ENCODE results near the gene FAM174C.
A peak's percentile ranks its signal among the peaks of the same experiment; 100 is the strongest.

Gene FAM174C

DNA sequence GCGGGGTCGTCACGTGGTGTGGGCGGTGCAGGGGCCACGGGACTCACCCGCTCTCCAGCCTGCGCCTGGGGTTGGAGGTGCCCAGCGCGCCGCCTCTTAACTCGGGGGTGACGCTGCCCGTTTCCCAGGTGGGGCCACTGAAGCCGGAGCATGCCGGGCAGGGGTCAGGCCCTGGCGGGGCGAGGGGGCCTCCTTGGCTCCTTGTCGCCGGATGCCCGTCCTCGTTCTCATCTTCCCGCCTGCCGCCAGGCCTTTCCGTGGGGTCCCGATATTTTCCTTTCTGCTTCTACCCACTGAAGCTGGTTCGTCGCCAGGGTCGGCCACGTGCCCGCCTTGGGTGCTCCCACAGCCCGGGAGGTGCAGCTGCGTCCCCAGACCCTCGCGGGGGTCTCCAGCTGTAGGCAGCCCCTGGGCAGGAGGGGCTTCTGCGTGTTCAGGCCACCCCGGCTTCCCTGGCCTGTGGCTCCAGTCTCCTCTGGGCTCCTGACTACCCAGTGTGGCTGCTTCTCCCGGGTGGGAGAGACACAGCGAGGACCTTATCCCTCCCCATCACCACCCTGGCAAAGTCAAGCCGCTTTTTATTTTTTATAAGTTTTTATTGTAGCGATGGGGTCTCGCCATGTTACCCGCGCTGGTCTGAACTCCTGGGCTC is 772 bp downstream of the FAM174C start:
- DNase-seq, result no peak

- DNase-seq, result no peak
Measured at GRCh38 chr19:1276628-1277022, 1.3 kb downstream of the FAM174C start.

DNA sequence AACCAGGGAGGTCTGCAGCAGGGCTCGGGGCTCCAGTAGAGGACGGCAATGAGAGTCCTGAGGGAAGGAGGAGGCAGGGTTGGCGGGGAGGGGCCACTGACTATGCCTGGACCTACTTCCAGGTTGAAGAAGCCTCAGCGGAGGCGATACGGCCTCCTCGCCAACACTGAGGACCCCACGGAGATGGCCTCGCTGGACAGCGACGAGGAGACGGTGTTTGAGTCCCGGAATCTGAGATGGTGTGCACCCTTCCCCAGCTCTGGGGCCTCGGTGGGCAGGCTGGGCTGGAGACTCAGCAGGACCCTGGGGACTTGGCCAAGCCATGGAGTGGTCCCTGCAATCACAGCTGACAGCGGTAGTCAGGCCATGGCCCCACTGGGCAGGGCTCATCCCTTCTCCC is 1.7 kb downstream of the FAM174C start:
- no peak for DNase-seq

DNA sequence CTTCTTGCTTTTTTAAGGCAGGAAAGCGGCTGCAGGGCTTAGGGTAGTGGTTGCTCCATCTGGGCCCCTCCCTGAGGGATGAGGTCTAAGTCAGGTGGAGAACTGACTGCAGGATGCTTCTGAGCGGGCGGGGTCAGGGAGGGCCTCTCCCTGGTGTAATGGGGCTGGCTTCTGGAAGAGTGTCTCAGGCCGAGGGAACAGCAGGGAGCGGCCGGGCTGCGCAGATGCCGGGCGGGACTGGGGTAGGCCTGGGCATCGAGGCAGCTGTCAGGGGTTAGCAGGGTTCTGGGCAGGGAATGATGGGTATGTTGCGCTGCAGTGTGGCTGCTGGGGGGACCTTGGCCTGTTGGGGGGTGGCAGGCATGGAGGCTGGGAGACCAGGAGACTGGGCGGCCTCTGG is 2.7 kb downstream of the FAM174C start:
- no peak for DNase-seq

GRCh38 chr19:1278713-1279660 is 3.7 kb downstream of the FAM174C start:
- DNase-seq, result no peak

DNA sequence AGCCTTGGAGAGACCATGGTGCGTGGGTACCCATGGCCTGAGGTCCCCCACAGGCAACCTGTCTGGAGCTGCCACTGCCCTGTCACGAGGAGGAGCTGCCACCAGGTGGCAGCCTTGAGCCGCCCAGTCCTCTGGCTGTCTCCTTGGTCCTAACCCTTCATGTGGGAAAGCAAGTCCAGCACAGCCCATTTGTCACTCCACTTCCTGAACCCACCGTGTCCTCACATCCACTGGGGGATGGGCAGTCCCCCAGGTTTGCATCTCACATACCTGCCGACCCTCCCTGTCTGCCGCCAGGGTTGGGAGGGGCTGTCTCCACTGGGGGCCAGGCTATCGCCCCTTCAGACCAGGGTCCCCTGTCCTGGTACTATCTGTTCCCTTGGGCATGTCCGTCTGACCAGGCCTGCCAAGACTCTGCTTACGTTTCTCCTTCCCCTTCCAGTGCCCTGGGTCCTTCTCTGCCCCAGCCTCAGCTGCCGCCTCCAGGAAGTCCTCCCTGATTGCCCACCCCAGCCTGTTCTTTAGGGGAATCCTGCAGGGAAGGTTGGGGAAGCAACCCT is 4.5 kb downstream of the FAM174C start:
- DNase-seq, result peak; percentile 67 to 76

DNA sequence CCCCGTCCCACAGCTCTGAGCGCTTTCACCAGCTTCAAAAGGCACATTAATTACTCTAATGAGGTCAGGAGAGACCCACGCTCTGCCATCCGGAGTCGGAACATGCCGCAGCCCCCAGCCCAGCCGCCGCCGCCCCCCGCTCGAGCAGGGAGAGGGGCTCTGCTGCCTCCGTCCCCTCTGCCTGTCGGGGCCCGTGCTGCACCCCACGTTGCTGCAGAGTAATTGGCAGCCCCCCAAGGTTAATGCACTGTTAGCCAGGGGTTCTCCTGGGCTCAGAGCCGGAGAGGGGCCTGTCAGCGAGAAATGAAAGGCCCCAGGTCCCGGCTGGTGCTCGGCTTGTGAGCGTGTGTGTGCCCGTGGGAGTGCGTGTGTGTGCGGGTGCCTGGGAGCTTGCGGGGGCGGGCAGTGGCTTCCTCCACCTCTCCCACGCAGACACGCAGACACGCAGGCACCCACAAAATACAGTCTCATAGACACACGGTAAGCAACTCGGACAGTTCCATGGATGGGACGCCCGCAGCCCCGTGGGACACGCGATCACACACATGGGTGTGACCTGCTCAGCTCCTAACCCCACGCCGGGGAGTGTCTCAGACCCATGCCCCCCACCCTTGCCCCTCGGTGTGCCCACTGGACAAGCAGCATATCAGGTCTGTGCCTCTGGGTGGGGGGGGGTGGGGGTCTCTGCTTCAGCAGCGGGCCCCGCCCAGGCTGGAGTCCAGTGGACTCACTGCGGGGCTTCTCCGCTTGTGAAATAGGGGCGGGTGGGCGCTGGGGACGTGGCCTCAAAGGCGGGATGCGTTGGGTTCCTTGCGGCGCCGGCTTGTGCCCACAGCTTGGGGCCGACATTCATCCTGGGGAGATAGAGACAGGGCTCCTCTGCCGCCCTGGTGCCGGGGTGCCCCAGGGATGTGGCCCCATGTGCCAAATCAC is 5.6 kb downstream of the FAM174C start:
- no peak for DNase-seq

DNA sequence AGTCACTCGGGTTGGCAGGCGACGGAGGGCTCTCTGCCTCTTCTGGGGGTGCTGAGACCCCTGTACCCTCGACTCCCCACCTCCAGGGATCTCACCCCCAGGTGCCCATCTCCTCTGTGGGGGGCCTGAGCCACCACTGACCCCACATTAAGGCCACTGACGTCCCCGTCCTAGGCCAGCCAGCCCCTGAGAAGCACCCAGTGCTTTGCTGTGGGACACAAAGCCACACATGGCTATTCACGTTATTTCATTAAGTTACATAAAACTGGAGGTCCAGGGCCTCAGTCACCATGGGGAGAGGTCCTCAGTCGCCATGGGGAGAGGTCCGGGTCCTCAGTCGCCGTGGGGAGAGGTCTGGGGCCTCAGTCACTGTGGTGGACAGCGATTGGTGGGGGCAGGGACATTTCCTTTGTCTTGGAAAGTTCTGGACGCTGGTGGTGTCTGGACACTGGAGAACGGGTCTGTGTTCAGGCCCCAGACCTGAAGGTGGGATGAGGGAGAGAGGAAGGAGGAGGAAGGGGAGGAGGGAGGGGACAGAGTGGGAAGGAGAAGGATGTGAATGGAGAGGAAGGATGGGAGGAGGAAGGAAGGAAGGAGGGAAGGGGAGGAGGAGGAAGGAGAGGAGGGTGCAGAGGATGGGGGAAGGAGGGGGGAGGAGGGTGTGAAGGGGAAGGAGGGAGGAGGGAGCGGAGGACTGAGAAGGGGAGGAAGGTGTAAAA is 6.4 kb downstream of the FAM174C start:
- DNase-seq, result no peak

- no peak for DNase-seq
Measured at GRCh38 chr19:1282588-1283206, 7.4 kb downstream of the FAM174C start.

DNA sequence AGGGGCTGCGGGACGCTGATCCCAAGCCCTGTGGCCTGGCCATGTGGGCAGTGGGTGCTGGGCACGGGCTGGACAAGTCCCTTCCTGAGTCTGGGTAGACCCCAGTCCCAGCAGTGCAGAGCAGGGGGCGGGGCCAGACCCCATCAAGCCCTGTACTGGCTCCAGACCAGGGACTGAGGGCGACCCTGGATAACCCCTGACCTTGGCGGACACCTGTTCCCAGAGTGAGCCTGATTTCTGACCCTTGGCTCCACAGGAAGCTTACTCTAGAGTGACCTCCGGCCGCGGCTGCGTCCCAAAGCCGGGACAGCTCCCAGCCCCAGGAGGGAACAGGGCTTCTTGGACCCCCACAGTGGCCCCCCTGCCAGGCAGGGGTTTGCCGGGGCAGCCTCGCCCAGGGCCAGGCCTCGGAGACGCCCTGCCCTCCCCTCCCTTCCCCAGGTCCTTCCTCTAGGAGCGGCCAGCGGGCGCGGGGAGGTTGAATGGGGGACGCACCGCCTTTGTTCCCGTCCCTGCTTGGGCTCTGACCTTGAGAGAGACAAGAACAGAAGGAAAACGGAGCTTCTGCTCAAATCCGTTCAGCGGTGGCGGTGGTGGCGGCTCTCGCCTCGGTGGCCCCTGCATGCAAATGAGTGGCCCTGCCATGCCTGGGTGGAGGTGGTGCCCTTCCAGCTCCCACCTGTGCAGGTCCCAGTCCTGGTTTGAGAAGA is 8.0 kb downstream of the FAM174C start:
- no peak for DNase-seq

DNA sequence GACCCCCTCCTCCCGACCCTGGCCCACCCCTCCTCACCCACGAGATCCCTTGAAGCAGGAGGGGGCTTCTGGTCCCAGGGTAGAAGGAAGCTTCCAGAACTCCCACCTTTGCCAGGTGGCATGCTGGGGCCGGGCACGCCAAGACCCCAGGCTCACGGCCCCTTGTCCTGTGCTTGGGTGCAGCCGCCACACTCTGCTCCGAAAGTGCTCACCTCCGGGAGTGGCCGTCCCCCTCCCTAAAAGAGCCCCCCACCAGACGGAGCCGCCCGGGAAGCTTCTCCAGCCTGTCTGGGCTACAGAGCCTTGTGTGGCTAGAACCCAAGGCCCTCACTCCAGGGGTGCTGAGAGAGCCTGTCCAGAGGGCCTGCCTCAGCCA is 8.6 kb downstream of the FAM174C start:
- DNase-seq, result no peak

- no peak for DNase-seq
Measured at GRCh38 chr19:1284293-1284978, 9.1 kb downstream of the FAM174C start.

GRCh38 chr19:1284979-1285736 is 9.8 kb downstream of the FAM174C start:
- no peak for DNase-seq

GRCh38 chr19:1285737-1286360 is 10.5 kb downstream of the FAM174C start, which contains the start of gene EFNA2:
TSS of gene EFNA2 (plus strand) at chr19:1285873. CDS start at chr19:1286169, 296 bp downstream.
- DNase-seq, result no peak

DNA sequence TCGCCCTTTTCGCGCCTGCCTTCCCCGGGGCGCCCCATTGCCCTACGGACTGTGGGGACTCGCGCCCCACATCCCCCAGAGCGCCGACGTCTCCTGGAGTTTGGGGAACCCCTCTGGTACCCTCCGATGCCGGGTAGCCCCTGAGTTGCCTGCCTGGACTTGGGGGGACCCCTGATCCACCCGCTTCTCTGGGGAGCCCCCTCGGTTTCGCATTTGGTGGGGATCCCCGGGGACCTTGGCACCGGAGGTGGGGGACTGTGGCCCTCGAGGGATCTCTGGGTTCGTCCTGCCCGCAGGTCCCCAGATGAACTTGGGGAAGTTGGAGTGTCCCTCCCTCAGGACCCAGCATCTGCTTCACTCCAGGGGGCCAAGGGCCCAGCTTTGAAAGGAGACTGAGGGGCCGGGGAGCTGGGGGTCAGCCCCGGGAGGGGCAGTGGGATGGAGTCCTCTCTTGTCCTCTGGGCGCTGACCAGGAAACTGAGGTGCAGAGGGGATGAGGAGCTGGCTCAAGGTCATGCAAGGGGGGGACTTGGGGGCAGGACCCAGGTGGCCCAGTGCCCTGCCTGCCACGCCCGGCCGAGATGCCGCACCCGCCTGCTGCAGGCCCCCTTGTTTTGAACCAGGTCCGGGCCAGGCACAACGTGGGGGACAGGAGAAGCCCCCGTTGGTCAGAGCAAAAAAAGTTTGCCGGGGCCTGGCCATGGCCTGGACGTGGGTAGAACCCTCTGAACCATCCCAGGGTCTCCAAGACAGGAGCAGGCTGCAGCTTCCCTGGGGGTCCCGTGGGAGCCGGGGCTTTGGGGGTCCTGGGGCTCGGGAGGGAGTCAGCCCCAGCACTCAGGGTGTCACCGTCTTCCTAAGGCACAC is 11.4 kb downstream of the FAM174C start:
- DNase-seq, result no peak

DNA sequence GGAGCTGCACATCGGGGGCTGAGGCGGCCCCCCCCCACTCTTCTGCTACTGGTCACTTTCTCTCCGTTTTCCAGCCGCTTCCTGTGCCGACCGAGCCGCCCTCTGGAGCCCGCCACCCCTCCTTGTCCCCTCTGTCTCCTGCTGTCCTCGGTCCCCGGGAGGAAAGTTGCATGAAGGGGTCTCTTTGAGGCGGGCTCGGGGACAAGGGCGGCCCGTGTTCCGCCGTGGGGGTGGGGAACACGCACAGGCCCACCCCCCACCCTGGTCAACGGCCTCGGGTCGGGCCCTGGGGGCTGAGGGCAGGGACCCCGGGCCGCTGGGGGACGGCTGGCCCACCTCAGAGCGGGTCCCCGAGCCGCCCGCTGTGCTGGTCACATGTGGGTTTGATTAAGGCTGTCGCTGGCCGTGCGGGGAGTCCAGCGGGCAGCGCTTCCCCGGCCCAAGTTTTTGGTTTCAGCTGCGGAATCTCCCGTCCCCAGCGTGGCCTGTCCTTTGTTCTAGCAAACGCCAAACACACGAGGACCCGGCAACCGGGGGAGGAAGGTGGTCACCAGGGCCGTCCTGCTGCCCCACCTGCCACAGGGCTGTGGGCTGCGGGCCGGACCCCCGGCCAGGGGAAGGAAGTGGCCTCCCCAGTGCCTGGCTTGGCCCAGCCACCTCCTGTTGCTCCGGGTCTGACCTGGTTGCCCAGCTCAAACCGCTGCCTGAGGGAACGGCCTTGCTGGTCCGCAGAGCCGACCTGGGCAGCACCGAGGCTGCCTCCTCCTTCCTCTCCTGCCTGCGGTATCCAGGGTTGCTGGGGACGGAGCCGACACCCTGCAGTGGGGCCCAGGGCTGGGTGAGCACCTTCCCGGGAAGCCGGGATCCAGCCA is 12.3 kb downstream of the FAM174C start:
- DNase-seq, result no peak

DNA sequence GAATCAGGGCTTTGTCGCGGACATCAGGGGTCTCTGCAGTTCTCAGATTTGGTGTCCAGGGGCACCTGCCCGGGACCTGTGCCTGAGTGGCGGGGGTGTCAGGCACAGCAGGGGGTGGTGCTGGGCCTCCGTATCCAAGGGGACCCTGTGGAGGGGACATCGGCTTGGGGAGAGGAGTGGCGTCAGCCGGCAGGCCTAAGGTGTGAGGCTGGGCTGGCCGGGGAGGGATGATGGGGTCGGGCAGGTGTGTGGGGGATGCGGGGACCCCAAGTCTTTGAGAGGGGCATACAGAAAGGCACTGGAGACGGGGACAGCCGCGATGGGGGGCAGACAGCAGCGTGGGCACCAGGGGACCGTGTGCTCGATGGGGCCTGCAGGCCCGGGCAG is 12.9 kb downstream of the FAM174C start:
- DNase-seq, result no peak
